GM19468 (cell line): ENCODE data around the gene SLC27A1.
A peak's percentile ranks its signal among the peaks of the same experiment; 100 is the strongest.
"Not testable (repeated sequence)": the region's sequence is repeated elsewhere in the genome, so short reads cannot be mapped to it uniquely, and the experiment has no call there.

ENCODE experiments used
- ATAC-seq: cut with Tn5 transposase; IDR thresholded peaks from one replicate; pipeline ENCODE4 v1.9.1; 2021; ENCODE audit warnings: mild to moderate bottlenecking, moderate library complexity, moderate number of reproducible peaks; ENCODE audit not compliant: unreplicated experiment; ENCODE audit errors: extremely low read depth

The SLC27A1 gene

DNA sequence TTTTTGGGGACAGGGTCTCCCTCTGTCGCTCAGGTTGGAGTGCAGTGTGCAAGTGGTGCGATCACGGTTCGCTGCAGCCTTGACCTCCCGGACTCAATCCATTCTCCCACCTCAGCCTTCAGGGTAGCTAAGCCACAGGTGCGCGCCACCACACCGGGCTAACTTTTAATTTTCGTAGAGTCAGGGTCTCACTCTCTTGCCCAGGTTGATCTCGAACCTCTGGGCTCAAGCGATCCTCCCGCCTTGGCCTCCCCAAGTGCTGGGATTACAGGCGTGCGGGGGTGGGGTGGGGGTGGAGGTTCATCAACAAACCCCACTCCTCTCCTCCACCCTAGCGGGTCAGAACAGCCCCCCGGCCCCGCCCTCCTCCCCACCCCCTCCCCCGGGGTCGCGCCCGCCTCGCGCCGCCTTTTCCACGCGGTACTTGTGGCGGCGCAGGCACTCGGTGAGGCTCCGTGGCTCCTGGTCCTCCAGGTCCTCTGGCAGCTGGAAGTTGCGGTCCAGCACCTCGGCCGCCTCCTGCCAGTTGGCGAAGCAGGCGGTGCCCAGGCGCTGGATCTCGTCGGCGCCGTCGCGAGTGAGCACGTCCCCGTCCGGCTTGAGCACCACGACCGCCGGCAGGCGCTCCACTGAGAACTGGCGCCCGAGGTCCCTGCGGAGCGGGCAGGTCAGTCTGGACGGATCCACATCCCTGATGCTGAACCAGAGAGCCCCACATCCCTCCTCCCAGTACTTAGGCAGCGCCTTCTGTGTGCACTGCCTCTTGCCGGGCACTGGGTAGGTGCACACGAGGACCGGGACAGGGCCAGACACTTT lies 14.8 kb upstream of the SLC27A1 start:
- no peak for ATAC-seq

DNA sequence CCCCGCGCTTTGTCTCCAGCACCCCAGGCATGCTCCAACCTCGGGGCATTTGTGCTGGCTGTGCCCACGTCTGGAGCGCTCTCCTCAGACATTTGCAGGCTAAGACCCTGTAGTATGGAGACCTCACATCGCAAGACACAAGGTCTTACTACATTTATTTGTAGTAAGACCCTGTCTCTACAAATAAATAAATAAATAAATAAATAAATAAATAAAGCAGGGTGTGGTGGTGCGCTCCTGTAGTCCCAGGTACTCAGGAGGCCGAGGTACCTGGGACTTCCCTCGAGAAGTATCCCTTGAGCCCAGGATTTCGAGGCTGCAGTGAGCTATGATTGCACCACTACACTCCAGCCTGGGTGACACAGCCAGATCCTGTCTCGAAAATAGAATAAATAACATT lies 14.2 kb upstream of the SLC27A1 start:
- ATAC-seq: no peak

DNA sequence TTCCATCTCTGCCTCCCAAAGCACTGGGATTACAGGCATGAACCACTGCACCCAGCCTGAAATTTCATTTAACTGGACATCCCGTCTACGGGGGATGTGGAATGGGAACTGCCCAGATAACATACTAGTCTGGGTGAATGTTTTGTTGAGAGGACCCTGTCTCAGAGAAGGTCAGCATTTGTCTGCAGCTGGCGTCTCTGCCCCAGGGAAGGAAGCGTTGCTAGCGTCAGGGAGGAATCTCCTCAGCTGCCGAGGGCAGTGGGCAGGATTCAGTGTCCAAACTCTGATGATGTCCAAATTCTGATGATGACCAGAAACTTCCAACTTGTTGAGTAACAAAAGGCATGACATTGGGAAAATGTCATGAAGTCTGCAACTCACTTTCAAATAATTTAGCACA lies 12.7 kb upstream of the SLC27A1 start:
- ATAC-seq: no peak

DNA sequence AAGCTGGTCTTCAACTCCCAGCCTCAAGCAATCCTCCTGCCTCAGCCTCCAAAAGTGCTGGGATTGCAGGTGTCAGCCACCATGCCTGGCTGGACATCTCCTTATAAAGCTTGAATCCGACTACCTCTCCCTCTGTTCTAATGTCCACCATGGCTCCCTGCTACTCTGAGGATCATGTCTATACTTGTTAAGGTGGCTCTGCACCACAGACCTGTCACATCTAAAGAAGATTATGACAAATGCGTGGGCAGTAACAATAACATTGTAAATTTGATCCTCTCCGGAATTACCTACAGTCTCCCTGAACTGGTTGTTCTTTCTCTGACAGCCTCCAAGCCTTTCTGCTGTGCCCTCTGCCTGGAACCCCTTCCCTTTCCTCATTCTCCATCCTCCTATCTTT lies 11.4 kb upstream of the SLC27A1 start:
- ATAC-seq: no peak

DNA sequence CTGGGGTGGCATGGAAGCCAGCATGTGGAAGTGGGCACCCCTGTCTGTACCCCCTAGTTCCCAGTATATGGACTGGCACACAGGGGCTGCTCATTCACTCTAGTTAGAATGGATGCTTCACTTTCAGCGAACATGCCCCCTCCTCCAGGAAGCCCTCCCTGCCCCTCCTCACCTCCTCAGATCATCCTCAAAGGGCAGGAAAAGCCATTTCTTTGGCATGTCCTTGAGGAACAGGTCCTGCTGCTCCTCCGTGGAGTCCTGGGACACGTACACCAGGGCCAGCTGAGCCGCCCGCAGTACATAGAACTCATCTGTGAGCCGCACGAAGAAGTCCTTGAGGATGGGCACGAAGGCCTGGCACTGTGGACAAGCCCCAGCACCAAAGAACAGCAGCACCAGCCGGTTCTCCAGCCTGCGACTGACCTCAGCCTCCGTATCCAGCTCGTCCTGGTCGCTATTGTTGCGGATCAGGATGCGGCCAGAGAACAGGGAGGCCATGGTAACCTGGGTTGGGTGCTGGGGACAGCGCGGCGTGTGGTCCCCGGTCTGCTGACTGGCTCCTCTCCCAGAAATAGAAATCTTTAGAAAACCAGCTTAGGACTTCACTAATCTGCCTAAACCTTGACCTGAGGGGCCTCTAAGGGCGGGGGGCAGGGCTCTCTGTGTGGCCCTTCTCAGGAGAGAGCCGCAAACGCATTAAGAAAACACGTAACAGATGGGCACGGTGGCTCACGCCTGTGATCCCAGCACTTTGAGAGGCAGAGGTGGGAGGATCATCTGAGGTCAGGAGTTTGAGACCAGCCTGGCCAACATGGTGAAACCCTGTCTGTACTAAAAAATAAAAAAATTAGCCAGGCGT lies 9.7 kb upstream of the SLC27A1 start, which contains the start of gene NXNL1:
Gene NXNL1, minus strand, starts transcription at position 555 of the 859 bp plus-strand sequence. Its CDS starts 57 bp downstream, at position 498.
- no peak for ATAC-seq

DNA sequence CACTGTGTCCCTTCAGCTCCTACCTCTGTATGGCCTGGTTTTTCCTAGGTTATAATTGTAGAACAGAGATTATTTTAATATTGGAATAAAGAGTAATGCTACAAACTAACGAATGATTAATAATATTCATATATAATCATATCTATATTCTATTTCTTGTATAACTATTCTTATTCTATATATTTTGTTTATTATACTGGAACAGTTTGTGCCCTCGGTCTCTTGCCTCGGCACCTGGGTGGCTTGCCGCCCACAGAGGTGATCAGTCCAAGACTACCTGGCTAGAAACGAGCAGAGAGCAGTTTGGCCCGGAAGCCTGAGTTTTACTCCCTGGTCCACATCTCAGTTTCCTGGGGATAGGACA lies 3.9 kb upstream of the SLC27A1 start:
- ATAC-seq: no peak

DNA sequence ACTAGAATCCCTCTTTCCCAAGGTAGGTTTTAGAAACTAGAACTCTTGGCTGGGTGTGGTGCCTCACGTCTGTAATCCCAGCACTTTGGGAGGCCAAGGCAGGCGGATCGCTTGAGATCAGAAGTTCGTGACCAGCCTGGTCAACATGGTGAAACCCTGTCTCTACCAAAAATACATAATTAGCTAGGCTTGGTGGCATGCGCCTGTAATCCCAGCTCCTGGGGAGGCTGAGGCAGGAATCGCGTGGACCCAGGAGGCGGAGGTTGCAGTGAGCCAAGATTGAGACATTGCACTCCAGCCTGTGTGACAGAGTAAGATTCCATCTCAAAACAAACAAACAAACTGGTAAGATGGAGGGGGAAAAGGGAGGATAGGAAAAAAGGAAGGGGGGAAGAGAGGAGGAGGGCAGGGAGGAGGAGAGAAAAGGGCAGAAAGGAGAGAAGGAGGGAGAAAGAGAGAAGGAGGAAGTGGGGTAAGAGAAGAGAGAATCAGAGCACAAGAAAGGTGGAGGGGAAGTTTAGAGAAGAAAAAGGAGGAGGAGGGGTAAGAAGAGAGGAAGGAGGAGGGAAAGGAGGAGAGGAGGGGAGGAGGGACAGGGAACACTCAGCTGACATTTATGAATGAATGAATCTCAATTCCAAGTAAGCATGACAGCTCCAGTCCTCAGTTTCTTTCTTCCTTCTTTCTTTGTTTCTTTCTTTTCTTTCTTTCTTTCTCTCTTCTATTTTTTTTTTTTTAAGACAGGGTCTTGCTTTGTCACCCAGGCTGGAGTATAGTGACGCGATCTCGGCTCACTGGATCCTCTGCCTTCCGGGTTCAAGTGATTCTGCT lies 2.6 kb upstream of the SLC27A1 start:
- no peak for ATAC-seq

DNA sequence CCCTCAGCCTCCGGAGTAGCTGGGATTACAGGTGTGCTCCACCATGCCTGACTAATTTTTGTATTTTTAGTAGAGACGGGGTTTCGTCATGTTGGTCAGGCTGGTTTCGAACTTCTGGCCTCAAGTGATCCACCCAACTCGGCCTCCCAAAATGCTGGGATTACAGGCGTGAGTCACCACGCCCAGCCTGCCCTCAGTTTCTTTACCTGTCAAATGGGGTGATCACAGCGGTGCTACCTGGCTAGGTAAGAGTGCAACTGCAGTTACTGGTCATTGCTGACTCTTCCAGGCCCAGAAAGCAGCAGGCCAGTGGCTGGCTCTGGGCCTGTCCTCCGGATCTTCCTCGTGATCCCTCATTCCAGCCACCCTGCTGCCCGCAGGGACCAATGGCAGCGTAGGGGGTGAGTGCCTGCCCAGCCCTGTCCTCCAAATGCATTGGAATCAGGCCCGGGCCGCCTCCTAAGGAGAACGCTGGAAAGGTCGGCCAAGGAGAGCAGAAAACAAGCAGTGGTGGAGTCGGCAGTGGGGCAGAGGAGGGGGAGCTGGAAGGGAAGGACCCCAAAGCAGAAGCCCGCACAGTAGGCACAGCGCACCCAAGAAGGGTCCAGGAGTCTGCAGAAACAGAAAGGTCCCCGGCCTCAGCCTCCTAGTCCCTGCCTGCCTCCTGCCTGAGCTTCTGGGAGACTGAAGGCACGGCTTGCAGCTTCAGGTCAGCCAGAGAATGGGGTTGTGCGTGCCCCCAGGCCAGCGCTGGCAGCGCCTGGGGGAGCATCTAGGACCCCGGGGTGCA lies 1.8 kb upstream of the SLC27A1 start:
- ATAC-seq: no peak

DNA sequence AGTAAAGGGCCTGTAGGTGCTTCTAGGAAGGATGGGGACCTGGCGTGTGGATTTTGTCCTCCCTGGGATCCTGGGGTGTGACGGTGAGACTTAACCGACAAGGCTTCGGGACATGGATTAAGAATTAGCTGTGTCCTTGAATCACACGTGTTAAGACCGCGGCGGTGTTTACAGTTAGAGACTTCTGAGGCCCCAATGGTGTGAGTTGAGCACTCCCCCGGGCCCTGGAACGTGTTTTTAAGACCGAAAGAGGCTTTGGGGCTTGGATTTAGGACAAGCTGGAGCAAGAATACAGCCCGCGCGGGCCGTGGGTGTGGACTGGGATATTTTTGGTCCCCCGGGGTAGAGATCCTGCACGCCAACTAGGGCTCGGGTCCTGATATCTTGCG lies 1.2 kb upstream of the SLC27A1 start:
- ATAC-seq: no peak

DNA sequence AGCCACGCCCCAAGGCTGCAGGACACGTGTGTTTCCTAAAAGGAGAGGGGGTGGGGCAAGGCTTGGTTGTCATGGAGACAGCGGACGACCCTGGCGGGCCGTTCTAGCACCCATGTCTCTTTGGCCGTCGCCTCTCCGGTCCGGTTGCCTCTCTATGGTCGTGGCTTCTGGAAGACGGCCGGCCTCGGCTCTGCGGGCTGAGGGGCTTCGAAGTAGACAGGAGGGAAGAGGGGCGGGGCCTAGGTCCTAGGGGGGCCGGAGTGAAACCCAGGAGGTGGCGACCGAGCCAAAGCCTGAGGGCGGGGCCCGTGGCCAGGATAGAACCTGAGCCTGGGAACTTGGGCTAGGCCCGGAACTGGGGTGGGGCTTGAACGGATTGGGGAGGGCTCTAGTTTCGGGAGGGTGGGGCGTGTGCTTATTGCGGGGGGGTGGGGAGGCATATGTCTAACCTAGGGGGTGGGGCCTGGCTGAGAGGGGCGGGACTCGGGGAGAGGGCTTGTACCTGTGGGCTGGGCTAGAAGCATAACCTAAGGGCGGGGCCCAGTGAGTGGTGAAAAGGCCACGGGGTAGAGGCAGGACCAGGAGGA lies 750 bp upstream of the SLC27A1 start:
- ATAC-seq: peak; percentile 23

DNA sequence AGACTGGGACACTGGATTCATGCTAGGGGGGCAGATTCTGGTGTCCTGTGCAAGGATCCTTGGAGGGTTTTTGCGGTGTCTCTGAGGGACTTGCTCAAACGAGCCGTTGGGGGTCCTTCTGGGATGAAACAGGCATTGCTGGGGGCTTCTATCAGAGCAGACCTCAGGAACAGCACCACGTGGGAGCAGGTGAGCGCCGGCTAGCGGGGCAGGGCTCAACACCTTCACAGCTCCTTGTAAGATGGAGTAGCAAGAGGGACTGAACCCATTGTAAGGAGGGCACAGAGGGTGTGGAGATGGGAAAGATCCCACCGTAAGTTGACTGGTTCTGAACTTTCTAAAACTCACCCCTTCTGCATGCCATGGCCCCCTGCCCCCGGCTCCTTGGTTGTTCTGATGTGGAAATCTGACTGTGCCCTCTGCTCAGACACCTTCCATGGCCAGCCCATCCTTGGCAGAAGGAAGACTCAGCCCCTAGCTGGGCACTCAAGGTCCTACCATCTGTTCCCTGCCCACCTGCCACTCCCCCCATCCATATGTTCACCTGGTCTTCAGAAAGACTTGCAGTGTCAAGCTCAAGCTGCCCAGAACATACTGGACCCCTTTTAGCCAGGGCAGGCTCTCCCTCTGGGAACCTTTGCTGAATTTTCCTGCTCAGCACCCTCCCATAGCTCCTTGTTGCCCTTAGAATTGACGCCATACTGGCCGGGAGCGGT lies 1.2 kb downstream of the SLC27A1 start:
- ATAC-seq: no peak

DNA sequence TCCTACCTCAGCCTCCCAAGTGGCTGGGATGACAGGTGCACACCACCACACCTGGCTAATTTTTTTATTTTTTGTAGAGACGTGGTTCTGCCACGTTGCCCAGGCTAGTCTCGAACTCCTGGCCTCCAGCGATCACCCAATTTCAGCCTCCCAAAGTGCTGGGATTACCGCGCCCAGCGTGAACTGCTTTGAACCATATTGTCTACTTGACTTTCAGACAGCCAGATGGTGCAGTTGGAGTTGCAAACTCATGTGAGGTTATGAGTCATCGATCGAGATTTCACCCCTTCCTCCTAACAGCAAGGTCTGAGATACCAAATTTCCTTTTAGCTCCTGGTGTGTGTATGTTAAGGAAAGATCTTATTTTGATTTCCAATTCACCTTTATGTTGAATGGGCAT lies 2.7 kb downstream of the SLC27A1 start:
- ATAC-seq: no peak

DNA sequence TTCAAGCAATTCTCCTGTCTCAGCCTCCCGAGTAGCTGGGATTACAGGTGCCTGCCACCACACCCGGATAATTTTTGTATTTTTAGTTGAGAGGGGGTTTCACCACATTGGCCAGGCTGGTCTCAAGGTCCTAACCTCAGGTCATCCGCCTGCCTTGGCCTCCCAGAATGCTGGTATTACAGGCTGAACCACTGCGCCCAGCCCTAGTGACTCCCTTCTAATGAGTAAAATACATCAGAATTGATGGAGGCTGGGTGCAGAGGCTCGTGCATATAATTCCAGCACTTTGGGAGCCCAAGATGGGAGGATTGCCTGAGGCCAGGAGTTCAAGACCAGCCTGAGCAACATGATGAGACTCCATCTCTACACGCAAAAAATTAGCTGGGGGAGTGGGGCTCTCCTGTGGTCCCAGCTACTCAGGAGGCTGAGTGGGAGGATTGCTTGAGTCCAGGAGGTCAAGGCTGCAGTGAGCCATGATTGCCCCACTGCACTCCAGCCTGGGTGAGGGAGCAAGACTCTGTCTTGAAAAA lies 4.8 kb downstream of the SLC27A1 start:
- ATAC-seq: not testable (repeated sequence)

DNA sequence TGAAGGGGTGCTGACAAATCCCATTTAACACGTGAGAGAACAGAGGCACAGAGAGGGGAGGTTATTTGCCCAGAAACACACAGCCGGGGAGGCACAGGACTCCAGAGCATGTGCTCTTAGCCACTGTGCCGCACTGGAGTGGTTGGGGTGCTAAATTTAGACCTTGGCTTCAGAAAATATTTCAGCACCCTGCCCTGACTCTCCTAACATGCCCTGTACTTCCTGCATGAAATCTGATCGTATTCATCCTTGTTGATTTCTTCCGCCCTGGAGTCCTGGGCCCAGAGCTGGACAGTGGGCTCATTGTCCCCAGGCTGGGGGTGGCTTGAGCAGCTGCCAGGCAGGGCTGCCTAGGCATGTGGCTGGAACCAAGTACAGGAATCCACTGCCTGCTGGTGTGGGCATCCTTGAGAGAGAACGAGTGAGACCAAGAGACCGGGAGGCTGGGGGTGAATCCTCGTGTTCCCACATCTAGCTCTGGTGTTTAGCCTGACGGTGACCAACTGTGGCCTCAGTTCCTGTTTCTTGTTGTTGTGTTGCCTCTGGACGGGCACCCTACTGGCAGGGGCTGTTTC lies 5.3 kb downstream of the SLC27A1 start:
- ATAC-seq: no peak

DNA sequence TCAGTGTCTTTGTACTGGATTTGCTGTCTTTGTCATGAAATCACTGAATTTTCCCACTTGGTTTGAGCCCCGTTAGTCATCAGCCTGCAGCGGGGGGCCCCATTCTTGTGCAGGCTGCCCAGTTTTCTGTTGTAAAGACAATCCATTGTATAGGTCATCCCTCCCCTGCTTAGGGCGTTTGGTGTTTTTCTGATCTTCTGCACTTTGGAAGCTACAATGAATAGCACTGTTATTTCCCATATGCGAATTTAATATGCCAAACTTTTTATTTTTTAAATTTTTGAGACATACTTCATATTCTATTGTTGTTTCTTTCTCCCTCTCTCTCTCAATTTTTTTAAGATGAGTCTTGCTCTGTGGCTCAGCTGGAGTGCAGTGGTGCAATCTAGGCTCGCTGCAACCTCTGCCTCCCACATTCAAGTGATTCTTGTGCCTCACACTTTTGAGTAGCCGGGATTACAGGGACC lies 9.0 kb downstream of the SLC27A1 start:
- ATAC-seq: no peak

DNA sequence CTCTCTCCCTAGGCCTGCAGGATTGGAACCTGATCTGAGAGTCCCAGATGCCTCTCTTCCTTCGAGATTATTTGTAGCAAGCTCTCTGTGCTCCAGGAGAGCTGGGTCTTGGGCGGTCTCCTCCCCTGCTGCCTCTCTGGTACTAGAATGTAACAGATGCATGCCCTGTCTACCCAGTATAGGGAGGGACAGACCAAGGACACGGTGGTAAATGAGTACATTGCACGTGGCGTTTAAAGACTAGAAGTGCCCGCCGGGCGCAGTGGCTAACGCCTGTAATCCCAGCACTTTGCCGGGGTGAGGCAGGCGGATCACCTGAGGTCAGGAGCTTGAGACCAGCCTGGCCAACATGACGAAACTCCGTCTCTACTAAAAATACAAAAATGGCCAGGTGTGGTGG lies 11.7 kb downstream of the SLC27A1 start:
- no peak for ATAC-seq

DNA sequence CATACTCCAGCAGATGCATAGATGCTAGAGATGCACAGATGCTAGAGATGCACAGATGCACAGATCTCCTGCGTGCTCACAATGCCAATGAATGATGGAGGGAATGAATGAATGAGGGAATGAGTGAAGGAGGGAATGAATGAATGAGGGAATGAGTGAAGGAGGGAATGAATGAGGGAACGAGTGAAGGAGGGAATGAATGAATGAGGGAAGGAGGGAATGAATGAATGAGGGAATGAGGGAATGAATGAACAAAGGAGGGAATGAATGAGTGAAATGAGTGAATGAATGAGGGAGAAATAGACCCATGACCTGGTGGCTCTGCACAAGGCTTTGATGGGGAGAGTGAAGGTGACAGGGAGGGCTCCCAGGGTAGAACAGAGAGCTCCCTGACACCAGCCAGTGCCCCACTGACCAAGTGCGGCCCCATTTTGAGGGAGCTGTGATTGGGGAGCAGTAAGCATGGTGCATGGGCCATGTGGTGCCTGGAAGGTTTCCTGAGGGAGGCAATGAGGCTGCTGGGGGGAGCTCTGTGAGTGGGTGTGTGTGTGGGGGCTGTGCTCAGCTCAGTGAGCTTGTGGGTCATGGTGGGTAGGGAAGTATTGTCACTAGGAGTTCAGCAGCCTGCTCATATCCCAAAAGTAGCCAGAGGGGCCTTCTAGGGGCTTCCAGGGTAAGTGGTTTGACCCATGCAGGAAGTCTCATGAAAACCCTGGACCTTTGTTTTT lies 12.7 kb downstream of the SLC27A1 start:
- no peak for ATAC-seq
